ENCODE measurements around the gene PRR20E. TPM values are rescaled to one million over a fixed set of nuclear protein-coding genes. Genes with fewer than 3 reads are reported as not detected.
"Not testable (repeated sequence)": the region's sequence is repeated elsewhere in the genome, so short reads cannot be mapped to it uniquely, and the experiment has no call there.

PRR20E gene
- not detected for total RNA-seq

DNA sequence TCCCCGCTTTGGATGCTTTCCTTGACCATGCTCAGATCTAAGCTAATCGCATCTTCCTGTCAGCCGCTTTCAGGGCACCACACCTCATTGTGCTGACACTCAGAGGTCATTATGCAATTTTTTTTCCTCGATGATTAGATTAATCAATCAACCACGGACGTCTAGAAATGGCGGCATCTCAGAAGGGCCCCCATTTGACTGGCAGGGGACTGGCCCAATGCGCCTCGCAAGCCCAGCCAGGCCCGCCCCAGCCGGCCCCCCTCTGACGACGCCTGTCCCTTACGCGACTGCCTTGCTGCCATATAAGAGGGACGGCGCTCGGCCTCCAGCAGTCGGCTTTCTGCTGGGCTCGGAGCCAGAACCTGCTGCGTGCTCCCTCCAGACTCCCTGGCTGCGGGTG lies at the start of gene PRR20E:
Gene PRR20E, plus strand, starts transcription at position 301 of the 400 bp plus-strand sequence. CDS start 387 bp downstream, outside the sequence.
- DNase-seq, H3K27me3 Mint-ChIP-seq, H3K4me1 Mint-ChIP-seq, H3K27ac Mint-ChIP-seq, H3K4me3 Mint-ChIP-seq, H3K9me3 Mint-ChIP-seq, H3K36me3 Mint-ChIP-seq: not testable (repeated sequence)

DNA sequence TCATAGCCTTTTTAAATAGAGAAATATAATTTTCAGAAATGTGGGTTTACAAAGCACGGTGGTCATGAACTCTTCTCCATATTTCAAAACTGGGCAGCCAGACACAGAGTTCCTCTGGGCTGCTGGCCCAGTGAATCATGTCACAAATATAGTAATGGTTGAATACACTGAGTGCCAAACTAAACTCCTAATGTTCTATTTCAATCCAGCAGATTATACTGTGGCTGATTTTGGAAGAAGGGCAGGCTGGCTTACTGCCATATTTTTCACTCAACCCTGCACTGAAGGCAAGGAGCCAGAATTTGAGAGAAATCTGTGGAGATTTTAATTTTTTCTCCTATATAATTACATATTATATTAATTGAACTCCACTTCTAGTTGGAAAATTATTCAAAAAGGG lies 43.3 kb upstream of the PRR20E start:
- Mint-ChIP-seq H3K4me3 (no peak overlapping the region), H3K27ac (no peak overlapping the region), H3K27me3 (no peaks in the 10 kb centered on the region), H3K9me3 (no peaks in the 10 kb centered on the region), H3K4me1 (no peaks in the 10 kb centered on the region), H3K36me3 (no peaks in the 10 kb centered on the region)
- no peak for DNase-seq

DNA sequence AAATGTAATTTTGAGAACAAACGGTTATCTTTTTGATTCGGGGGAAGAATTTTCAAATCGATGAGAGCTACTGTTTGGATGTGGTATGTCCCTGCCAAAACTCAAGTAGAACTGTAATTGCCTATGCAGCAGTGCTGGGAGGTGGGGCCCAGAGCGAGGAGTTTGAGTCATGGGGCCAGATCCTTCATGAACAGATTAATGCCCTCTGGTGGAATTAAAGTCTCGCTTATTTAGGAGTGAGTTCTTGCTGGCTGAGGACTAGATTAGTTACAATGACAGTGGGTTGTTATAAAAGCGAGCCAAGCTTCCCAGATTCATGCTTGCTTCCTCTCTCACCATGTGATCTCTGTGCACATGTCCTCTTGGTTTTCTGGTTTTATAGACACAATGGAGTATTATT lies 38.1 kb upstream of the PRR20E start:
- no peaks in the 10 kb centered on the region for H3K4me1 Mint-ChIP-seq
- H3K9me3 Mint-ChIP-seq = peaks cover 3% of the 10 kb centered on the region
- no peak overlapping the region for H3K27ac Mint-ChIP-seq
- H3K4me3 Mint-ChIP-seq = no peak overlapping the region
- H3K36me3 Mint-ChIP-seq = no peaks in the 10 kb centered on the region
- no peak for DNase-seq
- H3K27me3 Mint-ChIP-seq = no peaks in the 10 kb centered on the region

DNA sequence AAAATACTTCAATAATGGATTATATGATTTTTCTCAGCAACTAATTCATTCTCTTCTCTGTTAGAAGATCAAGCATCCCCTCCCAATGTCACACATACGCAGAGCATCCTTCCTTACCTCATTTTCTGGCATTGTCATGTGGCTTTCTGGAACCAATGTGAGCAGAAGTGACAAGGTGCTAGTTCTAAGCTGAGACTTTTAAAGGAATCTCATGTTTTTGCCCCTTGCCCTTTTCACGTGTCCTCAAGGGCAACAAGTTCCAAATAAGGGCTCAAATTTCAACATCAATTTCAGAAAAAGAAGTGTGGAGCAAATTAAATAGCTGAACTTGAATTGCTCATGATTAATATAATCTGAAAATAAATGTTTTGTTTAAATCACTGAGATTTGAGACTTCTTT lies 30.9 kb upstream of the PRR20E start:
- no peak overlapping the region for H3K4me3 Mint-ChIP-seq

DNA sequence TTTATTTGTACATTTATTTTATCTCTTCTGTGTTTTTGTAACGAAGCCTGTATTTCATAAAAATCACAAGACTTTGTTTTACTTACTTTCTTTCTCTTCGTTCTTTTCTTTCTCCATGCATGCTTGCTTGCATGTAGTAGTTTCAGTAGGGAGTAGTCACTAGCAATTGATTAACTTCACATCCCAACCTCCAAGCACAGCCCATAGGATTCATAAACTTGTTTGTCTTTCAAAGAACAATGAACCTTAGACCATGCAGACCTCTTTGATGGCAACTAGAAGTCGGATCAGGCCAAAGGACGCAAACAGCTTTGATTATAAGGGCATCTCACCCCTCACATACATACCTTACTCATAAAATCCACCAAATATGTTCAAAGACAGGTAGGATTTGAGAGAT lies 29.4 kb upstream of the PRR20E start:
- no peaks in the 10 kb centered on the region for H3K27me3 Mint-ChIP-seq
- H3K36me3 Mint-ChIP-seq = no peaks in the 10 kb centered on the region
- no peak overlapping the region for H3K4me3 Mint-ChIP-seq
- no peaks in the 10 kb centered on the region for H3K9me3 Mint-ChIP-seq
- H3K4me1 Mint-ChIP-seq = no peaks in the 10 kb centered on the region
- H3K27ac Mint-ChIP-seq = no peak overlapping the region
- no peak for DNase-seq

More for the DNA sequence above, 30.9 kb upstream of the PRR20E start:
- Mint-ChIP-seq H3K4me1 (no peaks in the 10 kb centered on the region), H3K36me3 (no peaks in the 10 kb centered on the region), H3K9me3 (peaks cover 1% of the 10 kb centered on the region), H3K27me3 (no peaks in the 10 kb centered on the region), H3K27ac (no peak overlapping the region)
- no peak for DNase-seq

DNA sequence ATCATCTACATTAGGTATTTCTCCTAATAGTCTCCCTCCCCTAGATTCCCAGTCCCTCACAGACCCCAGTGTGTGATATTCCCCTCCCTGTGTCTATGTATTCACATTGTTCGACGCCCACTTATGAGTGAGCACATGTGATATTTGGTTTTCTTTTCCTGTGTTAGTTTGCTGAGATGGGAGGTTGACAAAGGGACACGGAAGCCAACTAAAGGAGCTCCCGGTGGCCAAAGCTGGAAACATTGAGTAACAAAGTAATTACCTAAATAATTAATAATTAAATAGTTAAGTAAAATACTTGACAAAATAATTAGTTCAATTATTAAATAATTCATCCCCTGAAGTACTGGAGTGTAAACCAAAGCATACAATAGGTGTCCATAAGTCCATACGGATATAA lies 28.0 kb upstream of the PRR20E start:
- no peaks in the 10 kb centered on the region for H3K36me3 Mint-ChIP-seq
- H3K4me3 Mint-ChIP-seq = no peak overlapping the region
- H3K9me3 Mint-ChIP-seq = no peaks in the 10 kb centered on the region
- DNase-seq = no peak
- H3K4me1 Mint-ChIP-seq = no peaks in the 10 kb centered on the region
- H3K27ac Mint-ChIP-seq = no peak overlapping the region
- no peaks in the 10 kb centered on the region for H3K27me3 Mint-ChIP-seq

DNA sequence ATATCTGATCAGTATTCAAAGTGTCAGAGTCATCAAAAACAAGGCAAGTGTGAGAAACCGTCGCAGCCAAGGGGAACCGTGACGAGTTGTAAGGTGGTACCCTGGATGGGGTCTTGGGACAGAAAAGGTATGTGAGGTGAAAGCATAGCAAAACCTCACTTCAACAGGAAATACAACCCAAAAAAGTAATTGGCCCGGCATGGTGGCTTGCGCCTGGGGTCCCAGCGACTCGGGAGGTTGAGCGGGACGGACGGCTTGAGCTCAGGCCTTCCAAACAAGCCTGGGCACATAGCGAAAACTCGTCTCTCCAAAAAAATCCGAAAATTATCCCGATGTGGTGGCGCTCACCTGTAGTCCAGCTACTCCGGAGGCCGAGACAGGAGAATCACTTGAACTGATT lies 27.2 kb upstream of the PRR20E start:
- H3K27me3 Mint-ChIP-seq, DNase-seq, H3K4me1 Mint-ChIP-seq, H3K4me3 Mint-ChIP-seq, H3K9me3 Mint-ChIP-seq, H3K36me3 Mint-ChIP-seq, H3K27ac Mint-ChIP-seq: not testable (repeated sequence)

DNA sequence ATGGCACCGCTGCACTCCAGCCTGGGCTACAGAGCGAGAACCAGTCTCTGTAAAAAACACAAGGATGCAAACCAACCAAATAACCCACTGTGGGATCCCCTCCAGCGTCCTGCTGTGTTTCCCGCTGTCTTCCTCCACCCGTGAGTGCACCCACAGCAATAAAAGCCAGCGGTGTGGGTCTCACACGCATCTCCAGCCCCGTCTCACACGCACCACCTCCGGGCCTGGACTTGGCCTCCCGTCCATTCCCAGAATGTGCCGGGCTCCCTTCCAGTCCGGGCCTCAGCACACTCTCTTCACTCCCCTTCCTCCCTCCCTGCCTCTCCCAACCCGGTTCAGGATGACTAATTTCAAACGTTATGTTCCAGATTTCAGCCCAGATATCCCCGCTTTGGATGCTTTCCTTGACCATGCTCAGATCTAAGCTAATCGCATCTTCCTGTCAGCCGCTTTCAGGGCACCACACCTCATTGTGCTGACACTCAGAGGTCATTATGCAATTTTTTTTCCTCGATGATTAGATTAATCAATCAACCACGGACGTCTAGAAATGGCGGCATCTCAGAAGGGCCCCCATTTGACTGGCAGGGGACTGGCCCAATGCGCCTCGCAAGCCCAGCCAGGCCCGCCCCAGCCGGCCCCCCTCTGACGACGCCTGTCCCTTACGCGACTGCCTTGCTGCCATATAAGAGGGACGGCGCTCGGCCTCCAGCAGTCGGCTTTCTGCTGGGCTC lies 26.6 kb upstream of the PRR20E start, which contains the start of gene PRR20A:
Gene PRR20A, plus strand, starts transcription at position 684 of the 734 bp plus-strand sequence. CDS start 387 bp downstream, outside the sequence.
- not testable (repeated sequence) for DNase-seq, H3K36me3 Mint-ChIP-seq, H3K27me3 Mint-ChIP-seq, H3K4me3 Mint-ChIP-seq, H3K27ac Mint-ChIP-seq, H3K9me3 Mint-ChIP-seq, H3K4me1 Mint-ChIP-seq

DNA sequence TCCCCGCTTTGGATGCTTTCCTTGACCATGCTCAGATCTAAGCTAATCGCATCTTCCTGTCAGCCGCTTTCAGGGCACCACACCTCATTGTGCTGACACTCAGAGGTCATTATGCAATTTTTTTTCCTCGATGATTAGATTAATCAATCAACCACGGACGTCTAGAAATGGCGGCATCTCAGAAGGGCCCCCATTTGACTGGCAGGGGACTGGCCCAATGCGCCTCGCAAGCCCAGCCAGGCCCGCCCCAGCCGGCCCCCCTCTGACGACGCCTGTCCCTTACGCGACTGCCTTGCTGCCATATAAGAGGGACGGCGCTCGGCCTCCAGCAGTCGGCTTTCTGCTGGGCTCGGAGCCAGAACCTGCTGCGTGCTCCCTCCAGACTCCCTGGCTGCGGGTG lies 19.8 kb upstream of the PRR20E start, which contains the start of gene PRR20B:
Gene PRR20B, plus strand, starts transcription at position 301 of the 400 bp plus-strand sequence. CDS start 387 bp downstream, outside the sequence.
- not testable (repeated sequence) for H3K27me3 Mint-ChIP-seq, H3K27ac Mint-ChIP-seq, H3K4me1 Mint-ChIP-seq, H3K9me3 Mint-ChIP-seq, DNase-seq, H3K4me3 Mint-ChIP-seq, H3K36me3 Mint-ChIP-seq

DNA sequence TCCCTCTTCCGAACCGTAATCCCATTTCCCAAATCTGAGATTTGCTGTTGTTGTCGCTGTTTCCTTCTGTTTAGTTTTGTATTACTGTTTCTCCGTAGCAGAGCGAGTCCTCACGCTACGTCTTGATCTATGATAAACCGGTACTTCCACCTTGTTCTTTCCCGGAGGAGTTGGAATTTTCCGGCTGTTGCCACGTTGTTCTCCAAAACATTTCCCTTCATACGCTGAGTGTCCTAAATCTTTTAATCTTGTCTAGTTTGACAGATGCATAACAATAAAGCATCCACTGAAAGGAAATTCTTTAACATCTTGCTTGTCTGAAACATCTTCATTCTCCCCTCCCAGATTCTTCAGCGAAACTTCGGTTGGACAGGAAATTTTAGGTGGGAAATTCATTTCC lies 18.9 kb upstream of the PRR20E start:
- H3K27me3 Mint-ChIP-seq, H3K4me3 Mint-ChIP-seq, H3K4me1 Mint-ChIP-seq, H3K36me3 Mint-ChIP-seq, H3K27ac Mint-ChIP-seq, DNase-seq, H3K9me3 Mint-ChIP-seq: not testable (repeated sequence)

DNA sequence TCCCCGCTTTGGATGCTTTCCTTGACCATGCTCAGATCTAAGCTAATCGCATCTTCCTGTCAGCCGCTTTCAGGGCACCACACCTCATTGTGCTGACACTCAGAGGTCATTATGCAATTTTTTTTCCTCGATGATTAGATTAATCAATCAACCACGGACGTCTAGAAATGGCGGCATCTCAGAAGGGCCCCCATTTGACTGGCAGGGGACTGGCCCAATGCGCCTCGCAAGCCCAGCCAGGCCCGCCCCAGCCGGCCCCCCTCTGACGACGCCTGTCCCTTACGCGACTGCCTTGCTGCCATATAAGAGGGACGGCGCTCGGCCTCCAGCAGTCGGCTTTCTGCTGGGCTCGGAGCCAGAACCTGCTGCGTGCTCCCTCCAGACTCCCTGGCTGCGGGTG lies 13.2 kb upstream of the PRR20E start, which contains the start of gene PRR20C:
Gene PRR20C, plus strand, starts transcription at position 301 of the 400 bp plus-strand sequence. CDS start 387 bp downstream, outside the sequence.
- H3K4me3 Mint-ChIP-seq, H3K4me1 Mint-ChIP-seq, H3K9me3 Mint-ChIP-seq, H3K27me3 Mint-ChIP-seq, H3K27ac Mint-ChIP-seq, H3K36me3 Mint-ChIP-seq, DNase-seq: not testable (repeated sequence)

DNA sequence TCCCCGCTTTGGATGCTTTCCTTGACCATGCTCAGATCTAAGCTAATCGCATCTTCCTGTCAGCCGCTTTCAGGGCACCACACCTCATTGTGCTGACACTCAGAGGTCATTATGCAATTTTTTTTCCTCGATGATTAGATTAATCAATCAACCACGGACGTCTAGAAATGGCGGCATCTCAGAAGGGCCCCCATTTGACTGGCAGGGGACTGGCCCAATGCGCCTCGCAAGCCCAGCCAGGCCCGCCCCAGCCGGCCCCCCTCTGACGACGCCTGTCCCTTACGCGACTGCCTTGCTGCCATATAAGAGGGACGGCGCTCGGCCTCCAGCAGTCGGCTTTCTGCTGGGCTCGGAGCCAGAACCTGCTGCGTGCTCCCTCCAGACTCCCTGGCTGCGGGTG lies 6.7 kb upstream of the PRR20E start, which contains the start of gene PRR20D:
Gene PRR20D, plus strand, starts transcription at position 301 of the 400 bp plus-strand sequence. CDS start 387 bp downstream, outside the sequence.
- not testable (repeated sequence) for H3K27me3 Mint-ChIP-seq, H3K36me3 Mint-ChIP-seq, DNase-seq, H3K4me3 Mint-ChIP-seq, H3K9me3 Mint-ChIP-seq, H3K27ac Mint-ChIP-seq, H3K4me1 Mint-ChIP-seq

DNA sequence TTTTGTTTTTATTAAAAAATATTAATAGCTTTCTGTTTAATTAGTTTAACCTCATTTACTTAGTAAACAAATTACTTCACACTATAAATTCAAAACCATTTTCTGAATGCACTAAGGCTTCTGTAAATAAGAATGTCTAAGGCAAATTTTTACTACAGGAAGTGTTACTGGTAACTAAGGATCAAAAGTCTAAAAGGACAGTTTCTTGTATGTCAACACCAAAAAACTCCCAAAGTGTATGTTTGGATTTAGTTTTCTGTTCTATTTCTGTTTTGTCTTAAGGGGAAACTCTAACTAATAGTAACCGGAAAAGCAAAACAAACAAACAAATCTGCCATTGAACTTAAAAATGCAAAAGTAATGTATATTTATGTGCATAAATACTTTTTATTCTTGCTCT lies 24.7 kb downstream of the PRR20E start:
- Mint-ChIP-seq H3K9me3 (peaks cover 3% of the 10 kb centered on the region), H3K27ac (no peak overlapping the region), H3K36me3 (no peaks in the 10 kb centered on the region), H3K4me1 (no peaks in the 10 kb centered on the region), H3K4me3 (no peak overlapping the region), H3K27me3 (no peaks in the 10 kb centered on the region)
- no peak for DNase-seq

DNA sequence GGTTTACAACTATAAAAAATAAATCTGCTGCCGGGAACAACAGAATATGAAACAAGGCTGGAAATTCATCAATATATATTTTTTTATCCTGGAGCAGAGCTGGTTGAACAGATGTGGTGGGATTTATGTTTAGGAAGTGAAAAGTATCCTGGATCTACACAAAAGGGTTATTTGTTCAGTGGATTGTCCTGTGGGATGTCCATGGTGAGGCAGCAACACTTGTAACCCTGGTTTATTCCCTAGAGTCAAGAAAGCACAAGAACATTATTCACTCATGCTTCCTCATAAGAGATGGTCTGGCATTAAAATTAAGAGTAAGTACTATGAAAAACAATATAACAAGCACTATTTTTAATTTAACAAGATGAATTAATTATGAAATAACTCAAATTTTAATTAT lies 46.0 kb downstream of the PRR20E start:
- Mint-ChIP-seq H3K27ac (no peak overlapping the region), H3K4me3 (no peak overlapping the region), H3K27me3 (no peaks in the 10 kb centered on the region), H3K9me3 (peaks cover 5% of the 10 kb centered on the region), H3K36me3 (no peaks in the 10 kb centered on the region), H3K4me1 (no peaks in the 10 kb centered on the region)
- no peak for DNase-seq

Measured in activated naive CD8-positive, alpha-beta T cell treated with anti-CD3 and anti-CD28 coated beads for 36 hours (primary cell).